Panc1 (cell line): ENCODE measurements around the gene PAXIP1.

Experiments used
- REST ChIP-seq, 2 experiments: IDR thresholded peaks; 2 replicates each; pipeline ENCODE4 v1.6.1; 2011 to 2012; ENCODE audit warnings: low read depth in 2 of 2, control low read depth in 1 of 2, low read length in 1 of 2, mild to moderate bottlenecking in 1 of 2, moderate library complexity in 1 of 2; ENCODE audit not compliant: insufficient read depth in 1 of 2
- SIN3A ChIP-seq: IDR thresholded peaks from 2 replicates; pipeline ENCODE4 v1.6.1; 2012; ENCODE audit warnings: low read depth, mild to moderate bottlenecking, low read length, moderate library complexity, borderline replicate concordance; ENCODE audit not compliant: insufficient read depth
- TF ChIP-seq, protein P1 (sequence below): fragments of 450-650 bp; IDR thresholded peaks from 2 replicates; pipeline ENCODE4 v1.5.1; 2017; ENCODE audit warnings: mild to moderate bottlenecking

DNA sequence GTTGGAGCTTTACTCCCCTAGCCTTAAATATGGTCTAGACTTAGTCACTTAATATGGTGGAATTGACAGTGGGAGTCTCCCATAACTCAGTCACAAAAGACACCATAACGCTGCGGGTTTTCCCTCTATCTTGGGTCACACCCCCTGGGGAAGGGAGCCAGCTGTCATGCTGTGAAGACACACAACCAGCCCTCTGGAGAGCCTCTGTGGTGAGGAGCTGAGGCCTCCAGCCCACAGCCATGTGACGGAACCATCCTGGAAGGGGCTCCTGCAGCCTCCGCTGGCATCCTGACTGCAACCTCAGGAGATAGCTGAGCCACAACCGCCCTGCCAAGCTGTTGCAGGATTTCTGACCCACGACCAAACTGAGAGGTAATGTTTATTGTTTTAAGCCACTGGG is 37.9 kb downstream of the PAXIP1 start:
- TF ChIP-seq, protein P1, sequence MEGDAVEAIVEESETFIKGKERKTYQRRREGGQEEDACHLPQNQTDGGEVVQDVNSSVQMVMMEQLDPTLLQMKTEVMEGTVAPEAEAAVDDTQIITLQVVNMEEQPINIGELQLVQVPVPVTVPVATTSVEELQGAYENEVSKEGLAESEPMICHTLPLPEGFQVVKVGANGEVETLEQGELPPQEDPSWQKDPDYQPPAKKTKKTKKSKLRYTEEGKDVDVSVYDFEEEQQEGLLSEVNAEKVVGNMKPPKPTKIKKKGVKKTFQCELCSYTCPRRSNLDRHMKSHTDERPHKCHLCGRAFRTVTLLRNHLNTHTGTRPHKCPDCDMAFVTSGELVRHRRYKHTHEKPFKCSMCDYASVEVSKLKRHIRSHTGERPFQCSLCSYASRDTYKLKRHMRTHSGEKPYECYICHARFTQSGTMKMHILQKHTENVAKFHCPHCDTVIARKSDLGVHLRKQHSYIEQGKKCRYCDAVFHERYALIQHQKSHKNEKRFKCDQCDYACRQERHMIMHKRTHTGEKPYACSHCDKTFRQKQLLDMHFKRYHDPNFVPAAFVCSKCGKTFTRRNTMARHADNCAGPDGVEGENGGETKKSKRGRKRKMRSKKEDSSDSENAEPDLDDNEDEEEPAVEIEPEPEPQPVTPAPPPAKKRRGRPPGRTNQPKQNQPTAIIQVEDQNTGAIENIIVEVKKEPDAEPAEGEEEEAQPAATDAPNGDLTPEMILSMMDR: no peak
- TF ChIP-seq SIN3A: no peak
- TF ChIP-seq REST (IDR thresholded peaks at IDR 0.05; ENCODE audit: insufficient read depth in 1 of 2, low read depth in 2 of 2, low read length in 1 of 2): no peak
